Loucy (cell line): Measurements from ENCODE around the gene SETD2.
"Not testable (repeated sequence)": the region's sequence is repeated elsewhere in the genome, so short reads cannot be mapped to it uniquely, and the experiment has no call there.

Experiments
- EZH2phosphoT487 ChIP-seq: fragments of 200-600 bp; IDR thresholded peaks from 2 replicates; pipeline ENCODE4 v1.6.1; 2018; ENCODE audit warnings: antibody characterized with exemption, mild to moderate bottlenecking, moderate library complexity, borderline replicate concordance
- TF ChIP-seq, protein P1 (sequence below): fragments of 200-600 bp; sonication (generic); conservative IDR thresholded peaks from 2 replicates; pipeline ENCODE4 v1.5.1; 2014; ENCODE audit warnings: mild to moderate bottlenecking, antibody characterized with exemption, low read length

- TF ChIP-seq, protein P1, sequence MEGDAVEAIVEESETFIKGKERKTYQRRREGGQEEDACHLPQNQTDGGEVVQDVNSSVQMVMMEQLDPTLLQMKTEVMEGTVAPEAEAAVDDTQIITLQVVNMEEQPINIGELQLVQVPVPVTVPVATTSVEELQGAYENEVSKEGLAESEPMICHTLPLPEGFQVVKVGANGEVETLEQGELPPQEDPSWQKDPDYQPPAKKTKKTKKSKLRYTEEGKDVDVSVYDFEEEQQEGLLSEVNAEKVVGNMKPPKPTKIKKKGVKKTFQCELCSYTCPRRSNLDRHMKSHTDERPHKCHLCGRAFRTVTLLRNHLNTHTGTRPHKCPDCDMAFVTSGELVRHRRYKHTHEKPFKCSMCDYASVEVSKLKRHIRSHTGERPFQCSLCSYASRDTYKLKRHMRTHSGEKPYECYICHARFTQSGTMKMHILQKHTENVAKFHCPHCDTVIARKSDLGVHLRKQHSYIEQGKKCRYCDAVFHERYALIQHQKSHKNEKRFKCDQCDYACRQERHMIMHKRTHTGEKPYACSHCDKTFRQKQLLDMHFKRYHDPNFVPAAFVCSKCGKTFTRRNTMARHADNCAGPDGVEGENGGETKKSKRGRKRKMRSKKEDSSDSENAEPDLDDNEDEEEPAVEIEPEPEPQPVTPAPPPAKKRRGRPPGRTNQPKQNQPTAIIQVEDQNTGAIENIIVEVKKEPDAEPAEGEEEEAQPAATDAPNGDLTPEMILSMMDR, result not testable (repeated sequence)
- TF ChIP-seq EZH2phosphoT487, result not testable (repeated sequence)
These were observed 126.6 kb downstream of the SETD2 start for GRCh38 chr3:47037302-47037701.
